Astrocyte (in vitro differentiated cells and primary cell): ENCODE data around the gene GABBR1. TPM values are rescaled to one million over a fixed set of nuclear protein-coding genes. Genes with fewer than 3 reads are reported as not detected.
A peak's percentile ranks its signal among the peaks of the same experiment; 100 is the strongest.

Experiments used
- DNase-seq: peaks from one replicate; pipeline ENCODE4 v3.0.0-alpha.2; 2010; ENCODE audit warnings: low read depth
- FAIRE-seq: peaks from 2 replicates; lab custom pipeline; 2011; peaks lifted over from hg19 to GRCh38; lab: Jason Lieb, UNC
- H2AFZ ChIP-seq: 2 replicates; pipeline ENCODE4 v1.6.0; 2012; ENCODE audit warnings: low read depth, low read length, inconsistent platforms
- H3K27ac ChIP-seq: 2 replicates; pipeline ENCODE4 v1.5.1; 2011; ENCODE audit warnings: low read depth, low read length, inconsistent platforms
- H3K27me3 ChIP-seq: 2 replicates; pipeline ENCODE4 v1.6.0; 2011; ENCODE audit warnings: low read length, inconsistent platforms; ENCODE audit not compliant: insufficient read depth
- H3K36me3 ChIP-seq: 2 replicates; pipeline ENCODE4 v1.5.1; 2011; ENCODE audit warnings: low read length, inconsistent platforms; ENCODE audit not compliant: insufficient read depth
- H3K4me1 ChIP-seq: 2 replicates; pipeline ENCODE4 v1.5.1; 2011; ENCODE audit warnings: low read length, inconsistent platforms; ENCODE audit not compliant: insufficient read depth
- H3K4me2 ChIP-seq: 2 replicates; pipeline ENCODE4 v1.6.0; 2012; ENCODE audit warnings: low read length, inconsistent platforms
- H3K4me3 ChIP-seq: 2 replicates; pipeline ENCODE4 v1.5.1; 2011; ENCODE audit warnings: low read depth, mild to moderate bottlenecking, low read length, inconsistent platforms; ENCODE audit not compliant: insufficient read depth
- H3K79me2 ChIP-seq: 2 replicates; pipeline ENCODE4 v1.6.0; 2012; ENCODE audit warnings: mild to moderate bottlenecking, low read length, inconsistent platforms; ENCODE audit not compliant: insufficient read depth
- H3K9ac ChIP-seq: 2 replicates; pipeline ENCODE4 v1.6.0; 2012; ENCODE audit warnings: mild to moderate bottlenecking, low read length, inconsistent platforms
- H3K9me3 ChIP-seq: 2 replicates; pipeline ENCODE4 v1.5.1; 2012; ENCODE audit warnings: low read depth, mild to moderate bottlenecking, low read length, inconsistent platforms; ENCODE audit not compliant: insufficient read depth
- H4K20me1 ChIP-seq: 2 replicates; pipeline ENCODE4 v1.6.0; 2012; ENCODE audit warnings: low read length, inconsistent platforms; ENCODE audit not compliant: insufficient read depth
- H3K27ac Mint-ChIP-seq: one replicate; pipeline ENCODE4 v1.8.0; 2021; ENCODE audit warnings: mild to moderate bottlenecking, mixed read lengths; ENCODE audit not compliant: unreplicated experiment
- H3K27me3 Mint-ChIP-seq: one replicate; pipeline ENCODE4 v1.8.0; 2021; ENCODE audit warnings: low read depth, mixed read lengths; ENCODE audit not compliant: unreplicated experiment
- H3K36me3 Mint-ChIP-seq: one replicate; pipeline ENCODE4 v1.8.0; 2021; ENCODE audit warnings: low read depth, mixed read lengths; ENCODE audit not compliant: unreplicated experiment
- H3K4me1 Mint-ChIP-seq: one replicate; pipeline ENCODE4 v1.8.0; 2021; ENCODE audit warnings: low read depth, mixed read lengths; ENCODE audit not compliant: unreplicated experiment
- H3K4me3 Mint-ChIP-seq: one replicate; pipeline ENCODE4 v1.8.0; 2021; ENCODE audit warnings: mild to moderate bottlenecking, moderate library complexity, mixed read lengths; ENCODE audit not compliant: unreplicated experiment
- H3K9me3 Mint-ChIP-seq: one replicate; pipeline ENCODE4 v1.8.0; 2021; ENCODE audit warnings: mild to moderate bottlenecking, mixed read lengths; ENCODE audit not compliant: unreplicated experiment
- EZH2 ChIP-seq: IDR thresholded peaks from 2 replicates; pipeline ENCODE4 v1.6.1; 2012; ENCODE audit warnings: mild to moderate bottlenecking, low read length, inconsistent platforms; ENCODE audit not compliant: insufficient read depth
- total RNA-seq: library from RNA; stranded (reverse); gene quantifications from 2 replicates; pipeline ENCODE4 v1.2.1, GENCODE V29; 2021
- TF ChIP-seq, protein P1 (sequence below): IDR thresholded peaks from 2 replicates; pipeline ENCODE4 v1.5.1; 2011; ENCODE audit warnings: low read depth, mild to moderate bottlenecking, inconsistent platforms, low read length, moderate library complexity; ENCODE audit not compliant: insufficient read depth

GABBR1 gene
- total RNA-seq, 1 donor from 2014 or later: 66.3 TPM

DNA sequence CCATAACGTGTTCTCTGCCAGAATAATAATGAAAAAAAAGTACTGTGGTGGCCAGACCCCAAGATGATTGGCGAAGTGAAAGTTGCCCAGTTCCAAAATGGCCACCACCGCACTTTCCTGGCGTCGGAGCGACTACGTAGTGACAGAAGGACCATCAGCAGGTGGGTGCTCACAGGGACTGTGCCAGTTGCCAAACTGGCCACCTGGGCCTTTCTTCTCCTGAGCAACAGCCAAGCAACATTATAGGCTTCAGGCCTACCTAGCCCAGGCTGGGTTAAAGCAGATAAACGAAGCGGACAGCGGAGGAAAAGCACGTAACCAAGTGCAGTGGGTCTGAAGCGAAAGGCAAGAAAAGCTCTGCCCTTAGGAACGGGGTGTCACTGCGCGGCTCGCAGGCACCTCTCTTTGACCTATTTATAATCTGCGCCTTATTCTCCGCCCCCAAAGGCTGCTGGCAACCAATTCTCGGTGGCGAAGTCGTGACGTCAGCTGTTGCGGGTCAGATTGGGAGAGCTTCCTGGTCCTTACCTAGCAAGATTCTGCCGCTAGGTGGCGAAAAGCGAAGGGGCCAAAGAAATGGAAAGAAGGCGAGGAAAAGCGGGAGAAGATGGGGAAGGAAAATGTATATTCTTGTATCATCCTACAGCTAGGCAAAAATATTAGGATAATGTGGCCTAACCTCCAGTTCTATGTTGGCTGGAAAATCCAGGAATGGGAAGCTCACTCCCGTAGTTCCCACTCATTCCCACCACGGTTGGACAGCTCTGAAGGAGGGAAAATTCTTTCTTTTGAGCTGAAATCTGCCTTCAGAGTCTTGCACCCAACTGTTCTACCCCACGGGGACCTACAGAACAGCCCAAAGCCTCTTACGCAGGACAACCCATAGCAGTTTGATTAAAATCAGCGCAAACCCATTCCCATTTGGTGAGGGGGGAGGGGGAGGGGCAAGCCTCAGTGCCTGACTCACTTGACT lies 17.0 kb upstream of the GABBR1 start:
- Mint-ChIP-seq H3K9me3 (no peaks in the 10 kb centered on the region), H3K27me3 (no peaks in the 10 kb centered on the region), H3K36me3 (no peaks in the 10 kb centered on the region), H3K27ac (peak overlapping the region; percentile 80), H3K4me1 (peaks cover 5% of the 10 kb centered on the region), H3K4me3 (peak overlapping the region; percentile 83)
- Histone ChIP-seq H3K79me2 (no peaks in the 10 kb centered on the region), H3K4me1 (peaks cover 9% of the 10 kb centered on the region), H3K9ac (peak overlapping the region; percentile 69), H3K4me2 (peak overlapping the region; percentile 86), H3K27me3 (peaks cover 3% of the 10 kb centered on the region), H3K9me3 (no peaks in the 10 kb centered on the region), H3K27ac (no peak overlapping the region), H4K20me1 (no peaks in the 10 kb centered on the region), H3K36me3 (no peaks in the 10 kb centered on the region), H2AFZ (peak overlapping the region; percentile 80), H3K4me3 (peak overlapping the region; percentile 56)
- TF ChIP-seq, protein P1, sequence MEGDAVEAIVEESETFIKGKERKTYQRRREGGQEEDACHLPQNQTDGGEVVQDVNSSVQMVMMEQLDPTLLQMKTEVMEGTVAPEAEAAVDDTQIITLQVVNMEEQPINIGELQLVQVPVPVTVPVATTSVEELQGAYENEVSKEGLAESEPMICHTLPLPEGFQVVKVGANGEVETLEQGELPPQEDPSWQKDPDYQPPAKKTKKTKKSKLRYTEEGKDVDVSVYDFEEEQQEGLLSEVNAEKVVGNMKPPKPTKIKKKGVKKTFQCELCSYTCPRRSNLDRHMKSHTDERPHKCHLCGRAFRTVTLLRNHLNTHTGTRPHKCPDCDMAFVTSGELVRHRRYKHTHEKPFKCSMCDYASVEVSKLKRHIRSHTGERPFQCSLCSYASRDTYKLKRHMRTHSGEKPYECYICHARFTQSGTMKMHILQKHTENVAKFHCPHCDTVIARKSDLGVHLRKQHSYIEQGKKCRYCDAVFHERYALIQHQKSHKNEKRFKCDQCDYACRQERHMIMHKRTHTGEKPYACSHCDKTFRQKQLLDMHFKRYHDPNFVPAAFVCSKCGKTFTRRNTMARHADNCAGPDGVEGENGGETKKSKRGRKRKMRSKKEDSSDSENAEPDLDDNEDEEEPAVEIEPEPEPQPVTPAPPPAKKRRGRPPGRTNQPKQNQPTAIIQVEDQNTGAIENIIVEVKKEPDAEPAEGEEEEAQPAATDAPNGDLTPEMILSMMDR: peak; percentile 99
- TF ChIP-seq EZH2: no peak
- DNase-seq: peak; percentile 82
- FAIRE-seq: no peak

DNA sequence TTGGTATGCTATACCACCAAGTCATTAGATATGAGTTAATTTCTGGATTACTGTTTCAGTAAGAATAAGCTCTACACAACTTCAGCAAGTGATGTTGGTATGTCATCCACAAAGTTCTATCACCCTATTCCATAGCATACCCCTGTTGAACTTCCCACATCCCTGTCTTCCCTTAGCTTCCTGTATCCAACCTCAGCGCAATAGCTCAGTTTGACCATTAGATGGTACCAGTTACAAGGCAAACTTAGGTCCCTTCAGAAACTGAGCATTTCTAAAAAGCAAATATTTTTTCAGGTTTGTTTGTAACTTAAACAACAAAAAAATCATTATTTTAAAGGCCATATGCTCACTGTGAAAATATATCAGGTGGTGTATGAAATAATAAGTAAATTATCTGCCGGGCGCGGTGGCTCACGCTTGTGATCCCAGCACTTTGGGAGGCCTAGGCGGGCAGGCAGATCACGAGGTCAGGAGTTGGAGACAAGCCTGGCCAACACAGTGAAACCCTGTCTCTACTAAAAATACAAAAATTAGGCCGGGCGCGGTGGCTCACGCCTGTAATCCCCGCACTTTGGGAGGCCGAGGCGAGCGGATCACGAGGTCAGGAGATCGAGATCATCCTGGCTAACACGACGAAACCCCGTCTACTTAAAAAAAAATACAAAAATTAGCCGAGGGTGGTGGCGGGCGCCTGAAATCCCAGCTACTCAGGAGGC lies 15.1 kb upstream of the GABBR1 start:
- no peak overlapping the region for H3K4me2 ChIP-seq
- no peaks in the 10 kb centered on the region for H4K20me1 ChIP-seq
- TF ChIP-seq EZH2: no peak
- TF ChIP-seq, protein P1: peak; percentile 70
- no peaks in the 10 kb centered on the region for H3K27me3 ChIP-seq
- H2AFZ ChIP-seq: no peak overlapping the region
- FAIRE-seq (no peak), DNase-seq (peak; percentile 16)
- H3K9me3 ChIP-seq: no peaks in the 10 kb centered on the region
- H3K9ac ChIP-seq: no peak overlapping the region
- H3K4me1 ChIP-seq: peaks cover 9% of the 10 kb centered on the region
- H3K9me3 Mint-ChIP-seq: no peaks in the 10 kb centered on the region
- peak overlapping the region; percentile 62 for H3K27ac Mint-ChIP-seq
- H3K79me2 ChIP-seq: no peaks in the 10 kb centered on the region
- no peak overlapping the region for H3K27ac ChIP-seq
- H3K27me3 Mint-ChIP-seq: peaks cover 2% of the 10 kb centered on the region
- H3K4me3 ChIP-seq: no peak overlapping the region
- H3K4me1 Mint-ChIP-seq: peaks cover 5% of the 10 kb centered on the region
- H3K36me3 ChIP-seq: no peaks in the 10 kb centered on the region
- no peaks in the 10 kb centered on the region for H3K36me3 Mint-ChIP-seq
- H3K4me3 Mint-ChIP-seq: no peak overlapping the region
